ENCODE results near the gene HOMER1. TPM values are rescaled to one million over a fixed set of nuclear protein-coding genes. Genes with fewer than 3 reads are reported as not detected.
A peak's percentile ranks its signal among the peaks of the same experiment; 100 is the strongest.

HOMER1 gene
- total RNA-seq, 1 donor from 2014 or later: 7.4 TPM

DNA sequence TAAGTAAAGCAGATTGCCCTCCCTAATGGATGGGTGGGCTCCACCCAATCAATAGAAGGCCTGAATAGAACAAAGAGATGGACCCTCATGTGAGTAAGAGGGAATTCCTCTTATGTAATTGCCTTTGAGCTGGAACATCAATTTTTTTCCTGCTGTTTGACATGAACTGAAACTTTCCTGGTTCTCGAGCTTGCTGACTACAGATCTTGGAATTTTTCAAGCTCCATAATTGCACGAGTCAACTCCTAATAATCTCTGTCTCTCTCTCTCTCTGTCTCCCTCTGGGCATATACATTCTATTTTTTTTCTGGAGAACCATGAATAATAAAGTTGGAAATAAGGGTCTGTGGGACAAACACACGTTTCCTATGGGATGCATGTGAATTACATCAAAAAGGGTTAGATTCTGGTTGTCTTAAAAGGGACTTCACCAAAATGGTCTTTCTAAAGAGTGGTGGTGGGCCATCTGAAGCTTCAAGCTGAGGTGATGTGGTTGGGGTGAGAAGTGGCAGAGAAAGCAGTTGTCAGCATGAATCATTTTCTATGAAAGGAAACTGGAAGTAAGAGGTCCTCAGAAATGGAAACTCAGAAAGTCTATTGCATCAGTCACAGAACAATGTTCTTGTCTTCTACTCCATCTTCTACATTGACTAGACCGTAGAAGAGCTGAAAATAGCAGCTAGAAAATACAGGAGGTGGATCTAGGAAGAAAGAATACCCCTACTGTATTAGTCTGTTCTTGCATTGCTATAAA lies 47.0 kb upstream of the HOMER1 start:
- H3K27ac ChIP-seq: no peak overlapping the region
- ATAC-seq (peak; percentile 28), DNase-seq (no peak)
- H3K4me3 ChIP-seq: no peak overlapping the region
- no peaks in the 10 kb centered on the region for H3K36me3 ChIP-seq
- no peaks in the 10 kb centered on the region for H3K4me1 ChIP-seq
- H3K27me3 ChIP-seq: no peaks in the 10 kb centered on the region
- TF ChIP-seq, protein P1, sequence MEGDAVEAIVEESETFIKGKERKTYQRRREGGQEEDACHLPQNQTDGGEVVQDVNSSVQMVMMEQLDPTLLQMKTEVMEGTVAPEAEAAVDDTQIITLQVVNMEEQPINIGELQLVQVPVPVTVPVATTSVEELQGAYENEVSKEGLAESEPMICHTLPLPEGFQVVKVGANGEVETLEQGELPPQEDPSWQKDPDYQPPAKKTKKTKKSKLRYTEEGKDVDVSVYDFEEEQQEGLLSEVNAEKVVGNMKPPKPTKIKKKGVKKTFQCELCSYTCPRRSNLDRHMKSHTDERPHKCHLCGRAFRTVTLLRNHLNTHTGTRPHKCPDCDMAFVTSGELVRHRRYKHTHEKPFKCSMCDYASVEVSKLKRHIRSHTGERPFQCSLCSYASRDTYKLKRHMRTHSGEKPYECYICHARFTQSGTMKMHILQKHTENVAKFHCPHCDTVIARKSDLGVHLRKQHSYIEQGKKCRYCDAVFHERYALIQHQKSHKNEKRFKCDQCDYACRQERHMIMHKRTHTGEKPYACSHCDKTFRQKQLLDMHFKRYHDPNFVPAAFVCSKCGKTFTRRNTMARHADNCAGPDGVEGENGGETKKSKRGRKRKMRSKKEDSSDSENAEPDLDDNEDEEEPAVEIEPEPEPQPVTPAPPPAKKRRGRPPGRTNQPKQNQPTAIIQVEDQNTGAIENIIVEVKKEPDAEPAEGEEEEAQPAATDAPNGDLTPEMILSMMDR (IDR thresholded peaks at IDR 0.05): no peak
- intact Hi-C loops (cut with DNase I): loop anchor here (10.0 kb wide), 1 partner anchor 294 kb away; no protein-coding TSS in a partner anchor
- H3K9me3 ChIP-seq: no peaks in the 10 kb centered on the region

DNA sequence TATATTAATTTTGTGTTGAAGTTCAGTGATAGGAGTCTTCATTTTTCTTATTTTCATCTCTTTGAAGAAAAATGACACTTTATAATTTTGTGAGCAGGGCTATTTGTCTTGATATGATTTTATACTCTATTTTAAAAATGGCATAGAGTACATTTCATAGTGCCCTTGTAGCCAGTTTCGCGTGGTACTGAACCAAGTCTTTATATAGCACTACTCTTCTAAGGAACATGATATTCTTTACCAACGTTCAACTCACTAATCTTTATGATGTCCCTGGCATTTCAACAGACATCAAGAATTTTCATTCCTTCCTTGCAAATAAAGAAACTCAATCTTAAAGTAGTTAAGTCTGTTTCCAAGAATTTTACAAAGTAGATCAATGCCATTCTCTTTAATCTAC lies 41.5 kb upstream of the HOMER1 start:
- no peak for DNase-seq
- no peaks in the 10 kb centered on the region for H3K9me3 ChIP-seq
- no peak overlapping the region for H3K4me3 ChIP-seq

DNA sequence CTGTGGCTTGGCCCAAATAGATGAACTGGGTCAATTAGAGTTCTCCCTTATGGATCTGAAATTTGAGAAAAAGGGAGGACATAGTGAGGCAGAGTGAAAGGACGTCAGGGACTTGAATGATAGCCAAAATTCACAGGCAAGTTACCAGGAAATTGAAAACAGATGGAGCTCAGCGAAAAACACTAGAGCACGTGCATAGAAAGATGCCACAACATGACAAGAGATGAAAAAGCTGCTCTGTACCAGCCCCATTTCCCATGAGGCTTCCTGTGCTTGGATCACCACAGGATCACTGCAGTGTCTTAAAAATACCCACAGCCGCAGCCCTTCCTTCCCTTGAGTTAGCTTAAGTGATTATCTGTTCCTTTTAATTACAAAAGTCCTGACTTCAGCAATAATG lies 39.0 kb upstream of the HOMER1 start:
- intact Hi-C loops (cut with DNase I): no loop called here
- no peak overlapping the region for H3K27ac ChIP-seq
- H3K27me3 ChIP-seq: no peaks in the 10 kb centered on the region
- H3K9me3 ChIP-seq: no peaks in the 10 kb centered on the region
- ATAC-seq (no peak), DNase-seq (no peak)
- H3K4me1 ChIP-seq: no peaks in the 10 kb centered on the region
- TF ChIP-seq, protein P1 (IDR thresholded peaks at IDR 0.05): no peak
- H3K4me3 ChIP-seq: no peak overlapping the region
- no peaks in the 10 kb centered on the region for H3K36me3 ChIP-seq

More for the DNA sequence above, 41.5 kb upstream of the HOMER1 start:
- TF ChIP-seq, protein P1 (IDR thresholded peaks at IDR 0.05): no peak
- Histone ChIP-seq H3K27ac (no peak overlapping the region), H3K36me3 (no peaks in the 10 kb centered on the region), H3K27me3 (no peaks in the 10 kb centered on the region), H3K4me1 (no peaks in the 10 kb centered on the region)
- no peak for ATAC-seq
- intact Hi-C loops (cut with DNase I): no loop called here

GRCh38 chr5:79547982-79548381 lies 34.0 kb upstream of the HOMER1 start:
- ATAC-seq: peak; percentile 76
- Histone ChIP-seq H3K27me3 (no peaks in the 10 kb centered on the region), H3K4me1 (peaks cover 5% of the 10 kb centered on the region), H3K36me3 (no peaks in the 10 kb centered on the region), H3K4me3 (no peak overlapping the region), H3K27ac (peak overlapping the region; percentile 28), H3K9me3 (no peaks in the 10 kb centered on the region)
- TF ChIP-seq, protein P1 (IDR thresholded peaks at IDR 0.05): no peak
- DNase-seq: no peak
- intact Hi-C loops (cut with DNase I): no loop called here

DNA sequence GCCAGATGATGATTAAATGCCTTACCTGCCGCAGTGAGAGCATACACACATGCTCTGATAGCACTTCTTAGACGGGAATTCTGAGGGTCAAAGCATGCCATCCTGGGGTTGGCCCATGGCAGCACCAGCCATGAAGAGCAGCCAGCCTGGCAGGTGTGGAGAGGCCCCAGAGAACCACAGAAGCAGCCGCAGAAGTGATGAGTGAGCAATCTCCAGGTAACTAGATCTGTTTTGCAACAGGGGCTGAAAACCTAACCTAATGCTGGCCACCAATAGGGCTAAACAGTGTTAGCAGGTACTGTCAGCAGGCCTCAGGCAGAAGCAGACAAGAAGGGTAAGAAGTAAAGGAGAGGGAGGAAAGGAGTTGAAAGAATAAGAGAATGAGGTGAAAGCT lies 33.5 kb upstream of the HOMER1 start:
- ATAC-seq (peak; percentile 74), DNase-seq (no peak)
- intact Hi-C loops (cut with DNase I): no loop called here
- no peaks in the 10 kb centered on the region for H3K9me3 ChIP-seq
- peaks cover 5% of the 10 kb centered on the region for H3K4me1 ChIP-seq
- H3K36me3 ChIP-seq: no peaks in the 10 kb centered on the region
- H3K27ac ChIP-seq: peak overlapping the region; percentile 28
- H3K27me3 ChIP-seq: no peaks in the 10 kb centered on the region
- TF ChIP-seq, protein P1 (IDR thresholded peaks at IDR 0.05): no peak
- no peak overlapping the region for H3K4me3 ChIP-seq
